HepG2 (cell line): ENCODE results near the gene IAPP. TPM values are rescaled to one million over a fixed set of nuclear protein-coding genes. Genes with fewer than 3 reads are reported as not detected.

Experiments
- ATAC-seq: fragments of 200-7000 bp; cut with Tn5 transposase; 3 replicates; pipeline ENCODE4 v1.9.1; 2020; ENCODE audit warnings: mild to moderate bottlenecking, moderate library complexity
- BruUV-seq: library from RNA; stranded (reverse); fragments of 400-500 nt; replicated peaks from 2 replicates; lab custom pipeline; 2021; lab: Mats Ljungman, UMichigan
- CTCF ChIA-PET: fragments of 300-600 bp; formaldehyde crosslinking; extraction: SDS; loops from one replicate; lab custom pipeline; 2021; ENCODE audit warnings: low total read pairs, inconsistent platforms, low intra/inter-chr PET ratio; lab: Yijun Ruan, JAX
- POLR2A ChIA-PET: fragments of 350-600 bp; sonication (Branson Sonifier 250); formaldehyde crosslinking; loops from one replicate; lab custom pipeline; 2020; ENCODE audit warnings: antibody characterized with exemption, inconsistent platforms; lab: Yijun Ruan, JAX
- DNase-seq: peaks from one replicate; pipeline ENCODE4 v3.0.0-alpha.2; 2015; ENCODE audit warnings: low spot score
- FAIRE-seq: peaks from 3 replicates; lab custom pipeline; 2011; peaks lifted over from hg19 to GRCh38; lab: Jason Lieb, UNC
- H2AFZ ChIP-seq: one replicate; pipeline ENCODE4 v1.6.1; 2011; ENCODE audit warnings: low read length, inconsistent platforms
- H3K27ac ChIP-seq: fragments of 300-600 bp; 3 replicates; pipeline ENCODE4 v1.8.0; 2011; ENCODE audit warnings: mixed run types, mild to moderate bottlenecking, mixed read lengths, low read length, inconsistent platforms; ENCODE audit not compliant: insufficient read depth; ENCODE audit errors: extremely low read length
- H3K27me3 ChIP-seq, 2 experiments: fragments of 200-600 bp in 1 of 2; 2 replicates in 1 of 2; 3 replicates in 1 of 2; pipeline versions ENCODE4 v1.6.0 to v1.8.0; 2011; ENCODE audit warnings: low read length in 2 of 2, mild to moderate bottlenecking in 2 of 2, moderate library complexity in 2 of 2, inconsistent platforms in 1 of 2; ENCODE audit not compliant: insufficient read depth in 2 of 2, control insufficient read depth in 1 of 2
- H3K36me3 ChIP-seq, 2 experiments: fragments of 200-600 bp in 1 of 2; replicated peaks in 1 of 2; 2 replicates in 1 of 2; 3 replicates in 1 of 2; pipeline versions ENCODE4 v1.5.1 to v1.8.0; 2011; ENCODE audit warnings: low read length in 2 of 2, inconsistent platforms in 1 of 2; ENCODE audit not compliant: insufficient read depth in 2 of 2, control insufficient read depth in 1 of 2
- H3K4me1 ChIP-seq: 2 replicates; pipeline ENCODE4 v1.5.1; 2012; ENCODE audit warnings: low read length, inconsistent platforms; ENCODE audit not compliant: insufficient read depth
- H3K4me2 ChIP-seq: 2 replicates; pipeline ENCODE4 v1.6.0; 2011; ENCODE audit warnings: low read depth, low read length, inconsistent platforms
- H3K4me3 ChIP-seq, 3 experiments: fragments of 200-600 bp in 1 of 3; sonication (generic), shearing (Covaris generic) in 1 of 3; replicated peaks in 1 of 3; 2 replicates each; pipeline ENCODE4 v1.5.1; 2011 to 2016; ENCODE audit warnings: low read length in 3 of 3, inconsistent platforms in 2 of 3, low read depth in 2 of 3, mild to moderate bottlenecking in 2 of 3, control low read depth in 1 of 3, mixed read lengths in 1 of 3; ENCODE audit not compliant: insufficient read depth in 1 of 3
- H3K79me2 ChIP-seq: one replicate; pipeline ENCODE4 v1.6.1; 2011; ENCODE audit warnings: low read length, inconsistent platforms; ENCODE audit not compliant: insufficient read depth
- H3K9ac ChIP-seq: 2 replicates; pipeline ENCODE4 v1.6.0; 2011; ENCODE audit warnings: mild to moderate bottlenecking, low read depth, low read length, inconsistent platforms; ENCODE audit not compliant: insufficient read depth
- H3K9me3 ChIP-seq: 2 replicates; pipeline ENCODE4 v1.5.1; 2012; ENCODE audit warnings: mild to moderate bottlenecking, low read length
- H4K20me1 ChIP-seq: 2 replicates; pipeline ENCODE4 v1.6.0; 2011; ENCODE audit warnings: inconsistent platforms, mild to moderate bottlenecking, low read length, moderate library complexity; ENCODE audit not compliant: insufficient read depth
- WGBS: methylation state at CpG from one replicate; pipeline ENCODE4 v1.1.6; 2017; ENCODE audit warnings: low lambda C conversion rate; 5-methylcytosine and 5-hydroxymethylcytosine counted together
- in situ Hi-C: cut with HindIII; loops from 2 replicates; pipeline ENCODE4 v1.10.0; 2017; ENCODE audit warnings: low pct_unique_long_range_greater_than_20kb; ENCODE audit not compliant: extremely low pct_ligation_motif_present
- intact Hi-C: fragments of 100-400 bp; cut with micrococcal nuclease; formaldehyde crosslinking; loops from one replicate; pipeline ENCODE4 v1.10.0; 2022; ENCODE audit not compliant: unreplicated experiment
- polyA plus RNA-seq, 8 experiments: library from polyadenylated mRNA; depleted of rRNA in 3 of 8; stranded (reverse) in 7 of 8; unstranded in 1 of 8; fragments of >200 nt; fragmentation: Illumina TruSeq in 4 of 8; extraction: Trizol in 4 of 8; gene quantifications; 2 replicates each; pipeline versions ENCODE4 v1.2.1 to v1.2.3, GENCODE V29; 2011 to 2016; ENCODE audit warnings: low read depth in 4 of 8, missing spikeins in 1 of 8, mixed read lengths in 1 of 8; ENCODE audit not compliant: insufficient read depth in 1 of 8
- total RNA-seq, 5 experiments: library from RNA; depleted of rRNA; stranded (reverse); fragments of >200 nt; fragmentation: Illumina TruSeq; extraction: Trizol; gene quantifications; 2 replicates each; pipeline ENCODE4 v1.2.3, GENCODE V29; 2016; ENCODE audit warnings: low read depth in 1 of 5
- TF ChIP-seq, protein P1 (sequence below): sonication (generic); formaldehyde crosslinking; IDR thresholded peaks from 2 replicates; pipeline ENCODE4 v1.4.0; 2020; ENCODE audit warnings: mild to moderate bottlenecking, missing genetic modification reagents
- TF ChIP-seq, protein P2 (sequence below): sonication (generic); formaldehyde crosslinking; IDR thresholded peaks from 2 replicates; pipeline ENCODE4 v1.4.0; 2020; ENCODE audit warnings: missing genetic modification reagents

Gene IAPP
- total and polyA plus RNA-seq, 2 of the 13 experiments (the other 11 are each of a cell fraction or from before 2014, with no cell fraction given), result not detected

DNA sequence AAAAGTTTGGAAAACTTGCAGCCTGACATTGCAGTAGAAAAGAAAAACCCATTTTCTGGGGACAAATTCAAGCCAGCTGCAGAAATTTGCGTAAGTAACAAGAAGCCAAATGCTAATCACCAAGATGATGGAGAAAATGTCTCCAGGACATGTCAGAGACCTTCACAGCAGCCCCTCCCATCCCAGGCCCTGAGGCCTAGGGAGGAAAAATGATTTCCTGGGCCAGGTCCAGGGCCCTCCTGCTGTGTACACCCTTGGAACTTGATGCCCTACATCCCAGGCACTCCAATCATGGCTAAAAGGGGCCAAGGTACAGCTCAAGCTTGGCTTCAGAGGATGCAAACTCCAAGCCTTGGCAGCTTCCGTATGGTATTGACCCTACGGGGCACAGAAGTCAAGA, 14.5 kb downstream of the IAPP start:
- TF ChIP-seq, protein P1, sequence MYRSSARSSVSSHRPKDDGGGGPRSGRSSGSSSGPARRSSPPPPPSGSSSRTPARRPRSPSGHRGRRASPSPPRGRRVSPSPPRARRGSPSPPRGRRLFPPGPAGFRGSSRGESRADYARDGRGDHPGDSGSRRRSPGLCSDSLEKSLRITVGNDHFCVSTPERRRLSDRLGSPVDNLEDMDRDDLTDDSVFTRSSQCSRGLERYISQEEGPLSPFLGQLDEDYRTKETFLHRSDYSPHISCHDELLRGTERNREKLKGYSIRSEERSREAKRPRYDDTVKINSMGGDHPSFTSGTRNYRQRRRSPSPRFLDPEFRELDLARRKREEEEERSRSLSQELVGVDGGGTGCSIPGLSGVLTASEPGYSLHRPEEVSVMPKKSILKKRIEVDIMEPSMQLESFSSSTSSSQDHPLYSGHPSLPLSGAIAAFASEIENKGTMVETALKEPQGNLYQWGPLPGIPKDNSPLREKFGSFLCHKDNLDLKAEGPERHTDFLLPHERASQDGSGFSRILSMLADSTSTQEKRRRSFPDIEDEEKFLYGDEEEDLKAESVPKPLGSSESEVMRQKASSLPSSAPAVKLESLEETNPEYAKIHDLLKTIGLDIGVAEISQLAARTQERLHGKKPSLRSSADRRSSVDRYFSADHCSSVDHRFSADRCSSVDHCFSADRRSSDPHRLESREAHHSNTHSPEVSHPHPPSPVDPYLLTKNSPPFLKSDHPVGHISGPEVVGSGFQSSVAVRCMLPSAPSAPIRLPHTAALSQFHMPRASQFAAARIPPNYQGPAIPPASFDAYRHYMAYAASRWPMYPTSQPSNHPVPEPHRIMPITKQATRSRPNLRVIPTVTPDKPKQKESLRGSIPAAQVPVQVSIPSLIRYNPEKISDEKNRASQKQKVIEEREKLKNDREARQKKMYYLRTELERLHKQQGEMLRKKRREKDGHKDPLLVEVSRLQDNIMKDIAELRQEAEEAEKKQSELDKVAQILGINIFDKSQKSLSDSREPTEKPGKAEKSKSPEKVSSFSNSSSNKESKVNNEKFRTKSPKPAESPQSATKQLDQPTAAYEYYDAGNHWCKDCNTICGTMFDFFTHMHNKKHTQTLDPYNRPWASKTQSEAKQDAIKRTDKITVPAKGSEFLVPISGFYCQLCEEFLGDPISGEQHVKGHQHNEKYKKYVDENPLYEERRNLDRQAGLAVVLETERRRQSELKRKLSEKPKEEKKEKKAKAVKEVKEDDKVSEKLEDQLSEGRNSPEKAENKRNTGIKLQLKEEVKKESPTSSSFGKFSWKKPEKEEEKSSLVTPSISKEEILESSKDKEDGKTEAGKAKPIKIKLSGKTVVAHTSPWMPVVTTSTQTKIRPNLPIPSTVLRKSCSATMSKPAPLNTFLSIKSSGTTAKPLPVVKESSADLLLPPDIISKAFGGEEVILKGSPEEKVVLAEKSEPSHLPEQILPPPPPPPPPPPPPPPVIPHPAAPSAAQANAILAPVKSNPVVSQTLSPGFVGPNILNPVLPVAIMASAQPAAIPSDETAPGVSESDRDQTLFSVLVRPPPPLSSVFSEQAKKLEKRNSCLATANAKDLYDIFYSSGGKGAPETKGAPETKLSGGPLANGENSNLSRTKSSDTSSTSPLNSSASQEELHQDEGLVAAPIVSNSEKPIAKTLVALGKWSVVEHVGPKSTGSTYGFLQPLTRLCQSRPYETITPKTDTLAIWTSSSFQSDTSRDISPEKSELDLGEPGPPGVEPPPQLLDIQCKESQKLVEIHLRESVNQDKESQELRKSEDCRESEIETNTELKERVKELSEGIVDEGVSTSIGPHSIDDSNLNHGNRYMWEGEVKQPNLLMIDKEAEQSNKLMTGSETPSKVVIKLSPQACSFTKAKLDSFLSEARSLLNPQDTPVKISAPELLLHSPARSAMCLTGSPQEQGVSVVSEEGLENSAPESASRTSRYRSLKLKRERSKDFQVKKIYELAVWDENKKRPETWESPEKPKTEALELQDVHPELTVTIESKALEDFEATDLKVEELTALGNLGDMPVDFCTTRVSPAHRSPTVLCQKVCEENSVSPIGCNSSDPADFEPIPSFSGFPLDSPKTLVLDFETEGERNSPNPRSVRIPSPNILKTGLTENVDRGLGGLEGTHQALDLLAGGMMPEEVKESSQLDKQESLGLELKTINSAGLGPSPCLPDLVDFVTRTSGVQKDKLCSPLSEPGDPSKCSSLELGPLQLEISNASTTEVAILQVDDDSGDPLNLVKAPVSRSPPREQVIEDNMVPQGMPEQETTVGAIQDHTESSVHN (CRISPR knock-in tag), result no peak
- TF ChIP-seq, protein P2, sequence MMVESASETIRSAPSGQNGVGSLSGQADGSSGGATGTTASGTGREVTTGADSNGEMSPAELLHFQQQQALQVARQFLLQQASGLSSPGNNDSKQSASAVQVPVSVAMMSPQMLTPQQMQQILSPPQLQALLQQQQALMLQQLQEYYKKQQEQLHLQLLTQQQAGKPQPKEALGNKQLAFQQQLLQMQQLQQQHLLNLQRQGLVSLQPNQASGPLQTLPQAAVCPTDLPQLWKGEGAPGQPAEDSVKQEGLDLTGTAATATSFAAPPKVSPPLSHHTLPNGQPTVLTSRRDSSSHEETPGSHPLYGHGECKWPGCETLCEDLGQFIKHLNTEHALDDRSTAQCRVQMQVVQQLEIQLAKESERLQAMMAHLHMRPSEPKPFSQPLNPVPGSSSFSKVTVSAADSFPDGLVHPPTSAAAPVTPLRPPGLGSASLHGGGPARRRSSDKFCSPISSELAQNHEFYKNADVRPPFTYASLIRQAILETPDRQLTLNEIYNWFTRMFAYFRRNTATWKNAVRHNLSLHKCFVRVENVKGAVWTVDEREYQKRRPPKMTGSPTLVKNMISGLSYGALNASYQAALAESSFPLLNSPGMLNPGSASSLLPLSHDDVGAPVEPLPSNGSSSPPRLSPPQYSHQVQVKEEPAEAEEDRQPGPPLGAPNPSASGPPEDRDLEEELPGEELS, result no peak
- no peak overlapping the region for H3K9ac ChIP-seq
- H3K27ac ChIP-seq, result no peak overlapping the region
- no peaks in the 10 kb centered on the region for H3K36me3 ChIP-seq
- H3K9me3 ChIP-seq, result no peaks in the 10 kb centered on the region
- no peaks in the 10 kb centered on the region for H3K4me1 ChIP-seq
- DNase-seq, result no peak
- H3K4me2 ChIP-seq, result no peak overlapping the region
- ATAC-seq, result no peak
- WGBS, result 7% methylated on average over 1 of the region's 3 CpGs
- H3K79me2 ChIP-seq, result no peaks in the 10 kb centered on the region
- H4K20me1 ChIP-seq, result no peaks in the 10 kb centered on the region
- in situ Hi-C loops (no loop called here), intact Hi-C loops (no loop called here)
- FAIRE-seq, result no peak
- ChIA-PET CTCF (no interaction called here), POLR2A (no interaction called here)
- no peak overlapping the region for H2AFZ ChIP-seq
- H3K27me3 ChIP-seq, result no peaks in the 10 kb centered on the region
- BruUV-seq, result no TSS peak
- no peak overlapping the region for H3K4me3 ChIP-seq
